Small intestine (tissue), 16 donors: Measurements from ENCODE around the gene EFHD1. TPM values are rescaled to one million over a fixed set of nuclear protein-coding genes. Genes with fewer than 3 reads are reported as not detected.
A peak's percentile ranks its signal among the peaks of the same experiment; 100 is the strongest.

Source experiments
- DNase-seq, 2 donors: peaks; one replicate each; pipeline versions ENCODE4 v3.0.0 to v3.0.0-alpha.2; 2013
- FAIRE-seq: peaks from 2 replicates; lab custom pipeline; 2012; peaks lifted over from hg19 to GRCh38; lab: Jason Lieb, UNC
- H3K27ac ChIP-seq, 3 donors: one replicate each; pipeline ENCODE4 v1.5.1; 2013; ENCODE audit warnings: low read length in 2 of 3, mild to moderate bottlenecking in 2 of 3, control low read depth in 1 of 3, inconsistent platforms in 1 of 3, low read depth in 1 of 3, moderate library complexity in 1 of 3
- H3K27me3 ChIP-seq, 3 donors: one replicate each; pipeline ENCODE4 v1.6.1; 2013; ENCODE audit warnings: low read length in 3 of 3, inconsistent platforms in 1 of 3; ENCODE audit not compliant: control insufficient read depth in 3 of 3, insufficient read depth in 3 of 3
- H3K36me3 ChIP-seq, 3 donors: one replicate each; pipeline ENCODE4 v1.6.1; 2013; ENCODE audit warnings: low read length in 3 of 3, inconsistent platforms in 1 of 3, low read depth in 1 of 3, mild to moderate bottlenecking in 1 of 3, moderate library complexity in 1 of 3; ENCODE audit not compliant: control insufficient read depth in 3 of 3, insufficient read depth in 2 of 3
- H3K4me1 ChIP-seq, 3 donors: one replicate each; pipeline ENCODE4 v1.6.1; 2013; ENCODE audit warnings: low read length in 2 of 3, inconsistent platforms in 1 of 3, low read depth in 1 of 3, mild to moderate bottlenecking in 1 of 3, moderate library complexity in 1 of 3; ENCODE audit not compliant: control insufficient read depth in 3 of 3, insufficient read depth in 2 of 3
- H3K4me3 ChIP-seq, 3 donors: one replicate each; pipeline ENCODE4 v1.5.1; 2013; ENCODE audit warnings: low read length in 3 of 3, control low read depth in 1 of 3, inconsistent platforms in 1 of 3, low read depth in 1 of 3, mild to moderate bottlenecking in 1 of 3, moderate library complexity in 1 of 3
- H3K9me3 ChIP-seq, 2 donors: one replicate each; pipeline ENCODE4 v1.6.1; 2013; ENCODE audit warnings: low read depth in 1 of 2, low read length in 1 of 2; ENCODE audit not compliant: control insufficient read depth in 2 of 2, insufficient read depth in 1 of 2
- WGBS, 3 donors: extraction: QIAGEN DNeasy Blood & Tissue Kit; methylation state at CpG; one replicate each; pipeline ENCODE4 v1.1.7; 2013; 5-methylcytosine and 5-hydroxymethylcytosine counted together
- long read RNA-seq, 10 donors: transcript quantifications; one replicate each; lab custom pipeline, GENCODE V29; 2026
- polyA plus RNA-seq, 4 donors: library from polyadenylated mRNA; stranded (reverse) in 3 of 4; unstranded in 1 of 4; fragments of 200-250 nt in 3 of 4; fragments of 120-200 nt in 1 of 4; gene quantifications; one replicate each; pipeline versions ENCODE4 v1.2.1 to v1.2.3, GENCODE V29; 2013
- donor health status: healthy with polysubstance abuse.
- donor health status: control.
- donor health status: control.
- donor health status: Bipolar disorder and iron deficiency.
- donor health status: healthy.

EFHD1 gene
- 1 to 10 TPM in 3 of 4 donors, under 1 TPM in 1; 0.45 to 8.5 (median 4.1) TPM for polyA plus RNA-seq
- long read RNA-seq, donor 1 = 0 reads
- long read RNA-seq, donor 2 = 0 reads
- long read RNA-seq, donor 3 = 0 reads
- long read RNA-seq, donor 4 = 0 reads
- long read RNA-seq, donor 5 = 0 reads
- long read RNA-seq, donor 6 = 0 reads
- long read RNA-seq, donor 7 = 0 reads
- long read RNA-seq, donor 8 = 0 reads
- long read RNA-seq, donor 9 = 0 reads
- long read RNA-seq, donor 10, partial matches to known transcripts = 0 of 1 reads
- long read RNA-seq, donor 10, other reads (novel, unspliced or antisense) = 0 of 1 reads

- peaks cover 7 to 50% (median 11%) of the 10 kb centered on the region in 3 donors for H3K27me3 ChIP-seq
Observed at GRCh38 chr2:232633413-232634205, at the start of gene EFHD1. TSS of gene EFHD1 (plus strand) at chr2:232633604. CDS start at chr2:232633705, 101 bp downstream.

GRCh38 chr2:232584238-232584637 lies 49.2 kb upstream of the EFHD1 start:
- H3K27me3 ChIP-seq = no peaks in the 10 kb centered on the region
- no peak overlapping the region for H3K4me3 ChIP-seq
- peaks cover 0 to 14% (median 0%) of the 10 kb centered on the region in 3 donors for H3K4me1 ChIP-seq
- H3K36me3 ChIP-seq = peaks cover 0 to 14% (median 8%) of the 10 kb centered on the region in 3 donors
- 83 to 93% (median 91%) methylated on average over 6 of the region's 6 CpGs for WGBS, 3 donors
- H3K27ac ChIP-seq = no peak overlapping the region
- DNase-seq (no peak), FAIRE-seq (no peak)
- peaks cover 0 to 3% of the 10 kb centered on the region in 2 donors for H3K9me3 ChIP-seq

More at GRCh38 chr2:232633413-232634205, at the start of gene EFHD1:
- peaks cover 0 to 2% (median 0%) of the 10 kb centered on the region in 3 donors for H3K36me3 ChIP-seq
- no peaks in the 10 kb centered on the region for H3K9me3 ChIP-seq
- 1 to 4% (median 2%) methylated on average over 53 to 90 of the region's 90 CpGs for WGBS, 3 donors
- H3K4me1 ChIP-seq = peaks cover 0 to 13% (median 3%) of the 10 kb centered on the region in 3 donors
- DNase-seq = peak; percentile 37 to 74
- H3K4me3 ChIP-seq = peak within 1 kb of the TSS; percentile 41 to 44 (median 43)
- no peak for FAIRE-seq
- H3K27ac ChIP-seq = peak within 1 kb of the TSS in 1 of 3 donors; percentile 81

- no peaks in the 10 kb centered on the region for H3K4me1 ChIP-seq
- H3K27ac ChIP-seq = no peak overlapping the region
- peaks cover 0 to 6% (median 0%) of the 10 kb centered on the region in 3 donors for H3K36me3 ChIP-seq
- H3K9me3 ChIP-seq = peaks cover 0 to 3% of the 10 kb centered on the region in 2 donors
- DNase-seq (no peak), FAIRE-seq (no peak)
- H3K27me3 ChIP-seq = no peaks in the 10 kb centered on the region
- H3K4me3 ChIP-seq = no peak overlapping the region
- WGBS, 3 donors = 82 to 91% (median 88%) methylated on average over 4 to 5 of the region's 5 CpGs
Observed at GRCh38 chr2:232586943-232587505, 46.4 kb upstream of the EFHD1 start.

GRCh38 chr2:232587512-232587911 lies 45.9 kb upstream of the EFHD1 start:
- H3K4me3 ChIP-seq = no peak overlapping the region
- peaks cover 1 to 2% (median 1%) of the 10 kb centered on the region in 3 donors for H3K4me1 ChIP-seq
- H3K9me3 ChIP-seq = peaks cover 0 to 3% of the 10 kb centered on the region in 2 donors
- H3K36me3 ChIP-seq = peaks cover 0 to 6% (median 0%) of the 10 kb centered on the region in 3 donors
- FAIRE-seq (no peak), DNase-seq (no peak)
- no peaks in the 10 kb centered on the region for H3K27me3 ChIP-seq
- 83 to 89% (median 85%) methylated on average over 7 of the region's 7 CpGs for WGBS, 3 donors
- no peak overlapping the region for H3K27ac ChIP-seq

- no peak for DNase-seq
- H3K27ac ChIP-seq = no peak overlapping the region
- H3K4me1 ChIP-seq = peaks cover 2 to 5% (median 3%) of the 10 kb centered on the region in 3 donors
- H3K4me3 ChIP-seq = no peak overlapping the region
- no peaks in the 10 kb centered on the region for H3K27me3 ChIP-seq
- H3K36me3 ChIP-seq = peaks cover 0 to 5% (median 0%) of the 10 kb centered on the region in 3 donors
- WGBS, 3 donors = 90 to 91% (median 91%) methylated on average over 8 of the region's 8 CpGs
- peaks cover 0 to 3% of the 10 kb centered on the region in 2 donors for H3K9me3 ChIP-seq
- no peak for FAIRE-seq
Observed at GRCh38 chr2:232588031-232588430, 45.4 kb upstream of the EFHD1 start.

GRCh38 chr2:232588680-232589585 lies 44.5 kb upstream of the EFHD1 start:
- peaks cover 2 to 14% (median 8%) of the 10 kb centered on the region in 3 donors for H3K4me1 ChIP-seq
- 28 to 73% (median 53%) methylated on average over 18 of the region's 18 CpGs for WGBS, 3 donors
- H3K4me3 ChIP-seq = no peak overlapping the region
- H3K27me3 ChIP-seq = no peaks in the 10 kb centered on the region
- peak in 1 of 2 donors; percentile 84 for DNase-seq
- peaks cover 0 to 3% of the 10 kb centered on the region in 2 donors for H3K9me3 ChIP-seq
- no peak for FAIRE-seq
- H3K27ac ChIP-seq = no peak overlapping the region
- peaks cover 0 to 4% (median 0%) of the 10 kb centered on the region in 3 donors for H3K36me3 ChIP-seq

GRCh38 chr2:232592772-232593395 lies 40.5 kb upstream of the EFHD1 start:
- 13 to 61% (median 43%) methylated on average over 3 of the region's 3 CpGs for WGBS, 3 donors
- DNase-seq (peak; percentile 87 to 90), FAIRE-seq (no peak)
- Histone ChIP-seq H3K4me3 (no peak overlapping the region), H3K27me3 (no peaks in the 10 kb centered on the region), H3K27ac (peak overlapping the region; percentile 24 to 76 (median 74)), H3K36me3 (no peaks in the 10 kb centered on the region), H3K9me3 (no peaks in the 10 kb centered on the region), H3K4me1 (peaks cover 2 to 19% (median 8%) of the 10 kb centered on the region in 3 donors)
